Glomerular visceral epithelial cell (primary cell): ENCODE data around the gene CTAGE15.
"Not testable (repeated sequence)": the region's sequence is repeated elsewhere in the genome, so short reads cannot be mapped to it uniquely, and the experiment has no call there.

Source experiments
- DNase-seq: peaks from one replicate; pipeline ENCODE4 v3.0.0-alpha.2; 2016; ENCODE audit errors: extremely low spot score

CTAGE15 gene

GRCh38 chr7:143571501-143571900 is at the start of gene CTAGE15:
CTAGE15 (plus strand) TSS chr7:143571801; CDS start chr7:143571818, 17 bp downstream.
- DNase-seq = not testable (repeated sequence)

- DNase-seq = not testable (repeated sequence)
Observed at GRCh38 chr7:143522309-143522916, 49.2 kb upstream of the CTAGE15 start.

- DNase-seq = not testable (repeated sequence)
Observed at GRCh38 chr7:143531169-143531926, 40.3 kb upstream of the CTAGE15 start.

- DNase-seq = not testable (repeated sequence)
Observed at GRCh38 chr7:143531932-143532331, 39.7 kb upstream of the CTAGE15 start.

GRCh38 chr7:143533213-143533839 is 38.3 kb upstream of the CTAGE15 start:
- DNase-seq = not testable (repeated sequence)

- DNase-seq = not testable (repeated sequence)
Observed at GRCh38 chr7:143536443-143536842, 35.2 kb upstream of the CTAGE15 start.

GRCh38 chr7:143543288-143544038 is 28.1 kb upstream of the CTAGE15 start:
- DNase-seq = not testable (repeated sequence)

- not testable (repeated sequence) for DNase-seq
Observed at GRCh38 chr7:143555968-143556367, 15.6 kb upstream of the CTAGE15 start.

GRCh38 chr7:143563306-143563705 is 8.3 kb upstream of the CTAGE15 start:
- not testable (repeated sequence) for DNase-seq

- DNase-seq = not testable (repeated sequence)
Observed at GRCh38 chr7:143566001-143566400, 5.6 kb upstream of the CTAGE15 start.

GRCh38 chr7:143588183-143588582 is 16.6 kb downstream of the CTAGE15 start:
- not testable (repeated sequence) for DNase-seq

- DNase-seq = not testable (repeated sequence)
Observed at GRCh38 chr7:143589897-143590296, 18.3 kb downstream of the CTAGE15 start.

GRCh38 chr7:143598086-143598485 is 26.5 kb downstream of the CTAGE15 start:
- not testable (repeated sequence) for DNase-seq

GRCh38 chr7:143603549-143603948 is 31.9 kb downstream of the CTAGE15 start:
- not testable (repeated sequence) for DNase-seq

- not testable (repeated sequence) for DNase-seq
Observed at GRCh38 chr7:143606088-143606487, 34.5 kb downstream of the CTAGE15 start.

- not testable (repeated sequence) for DNase-seq
Observed at GRCh38 chr7:143615545-143615944, 43.9 kb downstream of the CTAGE15 start.

- DNase-seq = not testable (repeated sequence)
Observed at GRCh38 chr7:143617204-143617603, 45.6 kb downstream of the CTAGE15 start.

GRCh38 chr7:143620058-143620457 is 48.5 kb downstream of the CTAGE15 start:
- not testable (repeated sequence) for DNase-seq

- not testable (repeated sequence) for DNase-seq
Observed at GRCh38 chr7:143620646-143621045, 49.0 kb downstream of the CTAGE15 start, which contains the start of gene TCAF2. TCAF2 (plus strand) TSS chr7:143620974.

- DNase-seq = not testable (repeated sequence)
Observed at GRCh38 chr7:143621175-143621574, 49.6 kb downstream of the CTAGE15 start.

GRCh38 chr7:143622130-143622529 is 50.5 kb downstream of the CTAGE15 start:
- not testable (repeated sequence) for DNase-seq
